ENCODE measurements around the gene ALOX15B. TPM values are rescaled to one million over a fixed set of nuclear protein-coding genes. Genes with fewer than 3 reads are reported as not detected.

ALOX15B gene
- total RNA-seq, 1 donor from 2014 or later: not detected

- FAIRE-seq (no peak), DNase-seq (ENCODE audit: low read depth) (no peak)
- Histone ChIP-seq H3K79me2 (ENCODE audit: insufficient read depth, low read length) (no peaks in the 10 kb centered on the region), H3K9me3 (ENCODE audit: insufficient read depth, low read depth, low read length) (peaks cover 5% of the 10 kb centered on the region), H3K4me1 (ENCODE audit: insufficient read depth, low read length) (peaks cover 11% of the 10 kb centered on the region), H3K9ac (ENCODE audit: low read length) (no peak overlapping the region), H3K4me3 (ENCODE audit: insufficient read depth, low read depth, low read length) (no peak overlapping the region), H3K27me3 (ENCODE audit: insufficient read depth, low read length) (peaks cover 43% of the 10 kb centered on the region), H4K20me1 (ENCODE audit: insufficient read depth, low read length) (no peaks in the 10 kb centered on the region), H2AFZ (ENCODE audit: low read depth, low read length) (peak overlapping the region; percentile 63), H3K4me2 (ENCODE audit: low read length) (peak overlapping the region; percentile 46), H3K36me3 (ENCODE audit: insufficient read depth, low read length) (no peaks in the 10 kb centered on the region), H3K27ac (ENCODE audit: low read depth, low read length) (no peak overlapping the region)
- TF ChIP-seq, protein P1, sequence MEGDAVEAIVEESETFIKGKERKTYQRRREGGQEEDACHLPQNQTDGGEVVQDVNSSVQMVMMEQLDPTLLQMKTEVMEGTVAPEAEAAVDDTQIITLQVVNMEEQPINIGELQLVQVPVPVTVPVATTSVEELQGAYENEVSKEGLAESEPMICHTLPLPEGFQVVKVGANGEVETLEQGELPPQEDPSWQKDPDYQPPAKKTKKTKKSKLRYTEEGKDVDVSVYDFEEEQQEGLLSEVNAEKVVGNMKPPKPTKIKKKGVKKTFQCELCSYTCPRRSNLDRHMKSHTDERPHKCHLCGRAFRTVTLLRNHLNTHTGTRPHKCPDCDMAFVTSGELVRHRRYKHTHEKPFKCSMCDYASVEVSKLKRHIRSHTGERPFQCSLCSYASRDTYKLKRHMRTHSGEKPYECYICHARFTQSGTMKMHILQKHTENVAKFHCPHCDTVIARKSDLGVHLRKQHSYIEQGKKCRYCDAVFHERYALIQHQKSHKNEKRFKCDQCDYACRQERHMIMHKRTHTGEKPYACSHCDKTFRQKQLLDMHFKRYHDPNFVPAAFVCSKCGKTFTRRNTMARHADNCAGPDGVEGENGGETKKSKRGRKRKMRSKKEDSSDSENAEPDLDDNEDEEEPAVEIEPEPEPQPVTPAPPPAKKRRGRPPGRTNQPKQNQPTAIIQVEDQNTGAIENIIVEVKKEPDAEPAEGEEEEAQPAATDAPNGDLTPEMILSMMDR (IDR thresholded peaks at IDR 0.05; ENCODE audit: insufficient read depth, low read depth, low read length): no peak
- TF ChIP-seq EZH2 (IDR thresholded peaks at IDR 0.05; ENCODE audit: insufficient read depth, low read length): peak; percentile 27
- Mint-ChIP-seq H3K9me3 (ENCODE audit: unreplicated experiment) (peaks cover 5% of the 10 kb centered on the region), H3K4me1 (ENCODE audit: low read depth, unreplicated experiment) (peaks cover 2% of the 10 kb centered on the region), H3K27me3 (ENCODE audit: low read depth, unreplicated experiment) (peaks cover 46% of the 10 kb centered on the region), H3K27ac (ENCODE audit: unreplicated experiment) (no peak overlapping the region), H3K36me3 (ENCODE audit: low read depth, unreplicated experiment) (no peaks in the 10 kb centered on the region), H3K4me3 (ENCODE audit: unreplicated experiment) (no peak overlapping the region)
Measured at GRCh38 chr17:8003594-8004181, 35.2 kb upstream of the ALOX15B start.

GRCh38 chr17:8004899-8005298 is 34.0 kb upstream of the ALOX15B start:
- peaks cover 11% of the 10 kb centered on the region for H3K4me1 ChIP-seq (ENCODE audit: insufficient read depth, low read length)
- no peak overlapping the region for H3K9ac ChIP-seq (ENCODE audit: low read length)

More at GRCh38 chr17:8004899-8005298, 34.0 kb upstream of the ALOX15B start:
- FAIRE-seq: peak; percentile 59
- Histone ChIP-seq H3K4me3 (ENCODE audit: insufficient read depth, low read depth, low read length) (no peak overlapping the region), H3K4me2 (ENCODE audit: low read length) (peak overlapping the region; percentile 66), H3K9me3 (ENCODE audit: insufficient read depth, low read depth, low read length) (peaks cover 5% of the 10 kb centered on the region), H2AFZ (ENCODE audit: low read depth, low read length) (no peak overlapping the region), H3K27me3 (ENCODE audit: insufficient read depth, low read length) (peaks cover 38% of the 10 kb centered on the region), H3K79me2 (ENCODE audit: insufficient read depth, low read length) (no peaks in the 10 kb centered on the region), H3K36me3 (ENCODE audit: insufficient read depth, low read length) (no peaks in the 10 kb centered on the region), H3K27ac (ENCODE audit: low read depth, low read length) (no peak overlapping the region), H4K20me1 (ENCODE audit: insufficient read depth, low read length) (no peaks in the 10 kb centered on the region)
- H3K36me3 Mint-ChIP-seq (ENCODE audit: low read depth, unreplicated experiment): no peaks in the 10 kb centered on the region
- DNase-seq (ENCODE audit: low read depth): peak; percentile 84
- peaks cover 2% of the 10 kb centered on the region for H3K4me1 Mint-ChIP-seq (ENCODE audit: low read depth, unreplicated experiment)
- H3K9me3 Mint-ChIP-seq (ENCODE audit: unreplicated experiment): peaks cover 5% of the 10 kb centered on the region
- H3K27ac Mint-ChIP-seq (ENCODE audit: unreplicated experiment): no peak overlapping the region
- H3K4me3 Mint-ChIP-seq (ENCODE audit: unreplicated experiment): no peak overlapping the region
- H3K27me3 Mint-ChIP-seq (ENCODE audit: low read depth, unreplicated experiment): peaks cover 49% of the 10 kb centered on the region
- TF ChIP-seq, protein P1 (IDR thresholded peaks at IDR 0.05; ENCODE audit: insufficient read depth, low read depth, low read length): no peak
- no peak for TF ChIP-seq EZH2 (IDR thresholded peaks at IDR 0.05; ENCODE audit: insufficient read depth, low read length)

All from astrocyte (in vitro differentiated cells and primary cell).